Endothelial cell of umbilical vein (primary cell): ENCODE data around the gene UNC5C. TPM values are rescaled to one million over a fixed set of nuclear protein-coding genes. Genes with fewer than 3 reads are reported as not detected.

Source experiments
- BruUV-seq: library from RNA; stranded (reverse); fragments of 400-500 nt; replicated peaks from 2 replicates; lab custom pipeline; 2021; lab: Mats Ljungman, UMichigan
- CTCF ChIA-PET: fragments of 300-600, 350-600 bp; sonication (Branson Sonifier 250); formaldehyde crosslinking; loops from one replicate; lab custom pipeline; 2021; ENCODE audit warnings: antibody characterized with exemption, inconsistent platforms; lab: Charles Lee
- POLR2A ChIA-PET: fragments of 300-600, 350-600 bp; sonication (Branson Sonifier 250); formaldehyde crosslinking; loops from one replicate; lab custom pipeline; 2021; ENCODE audit warnings: antibody characterized with exemption, inconsistent platforms; lab: Charles Lee
- DNase-seq: peaks from one replicate; pipeline ENCODE4 v3.0.0-alpha.2; 2011; ENCODE audit warnings: low read depth, low spot score
- FAIRE-seq: peaks from 2 replicates; lab custom pipeline; 2011; peaks lifted over from hg19 to GRCh38; lab: Jason Lieb, UNC
- H2AFZ ChIP-seq: 2 replicates; pipeline ENCODE4 v1.6.0; 2012; ENCODE audit warnings: low read depth, low read length, control low read depth, inconsistent platforms
- H3K27ac ChIP-seq: 2 replicates; pipeline ENCODE4 v1.5.1; 2011; ENCODE audit warnings: low read depth, mild to moderate bottlenecking, control low read depth, low read length, moderate library complexity; ENCODE audit not compliant: insufficient read depth
- H3K27me3 ChIP-seq, 2 experiments: 2 replicates each; pipeline versions ENCODE4 v1.6.0 to v1.6.1; 2011; ENCODE audit warnings: low read length in 2 of 2, mixed read lengths in 1 of 2; ENCODE audit not compliant: control insufficient read depth in 2 of 2, insufficient read depth in 2 of 2
- H3K36me3 ChIP-seq, 2 experiments: 2 replicates in 1 of 2; 3 replicates in 1 of 2; pipeline ENCODE4 v1.5.1; 2011; ENCODE audit warnings: low read length in 2 of 2, mild to moderate bottlenecking in 1 of 2, moderate library complexity in 1 of 2; ENCODE audit not compliant: control insufficient read depth in 2 of 2, insufficient read depth in 2 of 2; ENCODE audit errors: extremely low read depth in 1 of 2
- H3K4me1 ChIP-seq: 3 replicates; pipeline ENCODE4 v1.5.1; 2011; ENCODE audit warnings: mild to moderate bottlenecking, low read length; ENCODE audit not compliant: control insufficient read depth, insufficient read depth; ENCODE audit errors: extremely low read depth
- H3K4me2 ChIP-seq: 2 replicates; pipeline ENCODE4 v1.6.1; 2011; ENCODE audit warnings: low read length, control low read depth, mixed read lengths; ENCODE audit not compliant: insufficient read depth
- H3K4me3 ChIP-seq, 3 experiments: fragments of 200-600 bp in 1 of 3; sonication (generic), shearing (Covaris generic) in 1 of 3; replicated peaks in 1 of 3; 2 replicates each; pipeline ENCODE4 v1.5.1; 2011 to 2016; ENCODE audit warnings: control low read depth in 3 of 3, low read length in 3 of 3, mild to moderate bottlenecking in 2 of 3, inconsistent platforms in 1 of 3, low read depth in 1 of 3, moderate library complexity in 1 of 3; ENCODE audit not compliant: insufficient read depth in 1 of 3
- H3K79me2 ChIP-seq: 2 replicates; pipeline ENCODE4 v1.6.0; 2012; ENCODE audit warnings: low read length, inconsistent platforms; ENCODE audit not compliant: control insufficient read depth, insufficient read depth
- H3K9ac ChIP-seq: replicated peaks from 2 replicates; pipeline ENCODE3; 2011; ENCODE audit warnings: low read length, control low read depth; ENCODE audit not compliant: insufficient read depth; ENCODE audit errors: extremely low read depth
- H3K9me1 ChIP-seq: replicated peaks from 3 replicates; pipeline ENCODE4 v1.6.0; 2011; ENCODE audit warnings: mild to moderate bottlenecking, low read length; ENCODE audit not compliant: control insufficient read depth, insufficient read depth; ENCODE audit errors: extremely low read depth
- H3K9me3 ChIP-seq: replicated peaks from 2 replicates; pipeline ENCODE4 v1.5.1; 2012; ENCODE audit warnings: low read length, inconsistent platforms; ENCODE audit not compliant: control insufficient read depth, insufficient read depth
- H4K20me1 ChIP-seq: replicated peaks from 2 replicates; pipeline ENCODE3; 2011; ENCODE audit warnings: mild to moderate bottlenecking, low read length; ENCODE audit not compliant: control insufficient read depth, insufficient read depth; ENCODE audit errors: extremely low read depth
- EZH2 ChIP-seq: IDR thresholded peaks from 2 replicates; pipeline ENCODE4 v1.6.1; 2012; ENCODE audit warnings: borderline replicate concordance, low read depth, mild to moderate bottlenecking, moderate library complexity, low read length, inconsistent platforms; ENCODE audit not compliant: severe bottlenecking
- FOS ChIP-seq: IDR thresholded peaks from 2 replicates; pipeline ENCODE4 v1.6.1; 2011; ENCODE audit warnings: mild to moderate bottlenecking, low read length, moderate library complexity, borderline replicate concordance; ENCODE audit not compliant: insufficient read depth
- GATA2 ChIP-seq: IDR thresholded peaks from 2 replicates; pipeline ENCODE4 v1.7.0; 2011; ENCODE audit warnings: low read depth, mild to moderate bottlenecking, moderate library complexity, mixed read lengths, low read length; ENCODE audit not compliant: insufficient read length, insufficient read depth
- JUN ChIP-seq: IDR thresholded peaks from 2 replicates; pipeline ENCODE4 v1.6.1; 2011; ENCODE audit warnings: borderline replicate concordance, low read depth; ENCODE audit not compliant: insufficient read length, insufficient read depth
- MAX ChIP-seq: IDR thresholded peaks from 2 replicates; pipeline ENCODE4 v1.6.1; 2011; ENCODE audit not compliant: insufficient read depth, insufficient read length
- MYC ChIP-seq: IDR thresholded peaks from one replicate; pipeline ENCODE4 v1.6.1; 2011; ENCODE audit warnings: mild to moderate bottlenecking, low read depth, low read length
- POLR2A ChIP-seq: IDR thresholded peaks from 2 replicates; pipeline ENCODE4 v1.6.1; 2012; ENCODE audit warnings: low read depth, mild to moderate bottlenecking, control low read depth, low read length
- POLR2AphosphoS5 ChIP-seq: IDR thresholded peaks from 2 replicates; pipeline ENCODE4 v1.6.1; 2012; ENCODE audit warnings: low read depth, mild to moderate bottlenecking, control low read depth, low read length, moderate library complexity; ENCODE audit not compliant: insufficient read depth
- dilution Hi-C: fragments of 300-500 bp; cut with MboI; formaldehyde crosslinking; loops from one replicate; pipeline ENCODE4 v1.15.0; 2019; ENCODE audit warnings: low sequenced_read_pairs; ENCODE audit not compliant: extremely low pct_ligation_motif_present
- intact Hi-C: fragments of 100-400 bp; cut with micrococcal nuclease; formaldehyde crosslinking; loops from one replicate; pipeline ENCODE4 v1.10.0; 2022
- polyA plus RNA-seq, 4 experiments: library from polyadenylated mRNA; depleted of rRNA in 3 of 4; stranded (reverse) in 3 of 4; unstranded in 1 of 4; fragments of >200 nt; gene quantifications; 2 replicates each; pipeline versions ENCODE4 v1.2.1 to v1.2.3, GENCODE V29; 2011 to 2012; ENCODE audit warnings: missing spikeins in 1 of 4
- total RNA-seq: library from RNA; stranded (reverse); gene quantifications from 2 replicates; pipeline ENCODE4 v1.2.3, GENCODE V29; 2021
- TF ChIP-seq, protein P1 (sequence below), 2 donors: IDR thresholded peaks; 1 replicate in 1 of 2; 2 replicates in 1 of 2; pipeline ENCODE4 v1.5.1; 2011; ENCODE audit warnings: low read length in 2 of 2, mild to moderate bottlenecking in 2 of 2, moderate library complexity in 2 of 2, control low read depth in 1 of 2, inconsistent platforms in 1 of 2, low read depth in 1 of 2; ENCODE audit not compliant: insufficient read depth in 1 of 2; ENCODE audit errors: extremely low read depth in 1 of 2

Gene UNC5C
- total and polyA plus RNA-seq, 2 donors (not counting 3 experiments of a cell fraction or from before 2014, with no cell fraction given) = 0.44 to 0.53 TPM

DNA sequence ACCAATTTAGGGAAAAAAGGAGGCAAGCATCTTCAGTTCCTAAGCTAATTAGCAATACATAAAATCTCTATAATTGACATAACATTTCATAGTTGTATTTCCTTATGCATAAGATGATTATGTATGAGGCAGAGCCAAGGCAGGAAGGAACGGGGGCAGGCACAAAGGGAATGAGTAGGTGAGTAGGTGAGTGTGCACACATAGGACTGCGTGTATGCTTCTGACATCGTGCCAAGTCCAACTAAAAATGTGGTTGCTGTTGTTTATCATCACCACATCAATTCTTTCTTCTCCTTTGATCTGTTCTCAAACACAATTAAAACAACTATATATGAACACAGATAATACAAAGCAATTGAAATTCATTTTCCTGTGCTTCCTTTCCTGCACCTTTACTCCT is 131.2 kb downstream of the UNC5C start:
- no peak for FAIRE-seq
- Histone ChIP-seq H3K9me1 (no peaks in the 10 kb centered on the region), H3K4me2 (no peak overlapping the region), H3K27ac (no peak overlapping the region), H3K36me3 (no peaks in the 10 kb centered on the region), H3K27me3 (no peaks in the 10 kb centered on the region), H3K9me3 (no peaks in the 10 kb centered on the region), H3K9ac (no peak overlapping the region), H3K4me1 (no peaks in the 10 kb centered on the region), H2AFZ (no peak overlapping the region), H4K20me1 (no peaks in the 10 kb centered on the region), H3K4me3 (no peak overlapping the region), H3K79me2 (no peaks in the 10 kb centered on the region)
- ChIA-PET POLR2A (no interaction called here), CTCF (no interaction called here)
- intact Hi-C loops (no loop called here), dilution Hi-C loops (no loop called here)
- no TSS peak for BruUV-seq
- DNase-seq = no peak
- no peak for TF ChIP-seq POLR2A
- no peak for TF ChIP-seq MYC
- TF ChIP-seq MAX = no peak
- no peak for TF ChIP-seq EZH2
- TF ChIP-seq POLR2AphosphoS5 = no peak
- no peak for TF ChIP-seq JUN
- no peak for TF ChIP-seq GATA2
- TF ChIP-seq FOS = no peak
- TF ChIP-seq, protein P1, sequence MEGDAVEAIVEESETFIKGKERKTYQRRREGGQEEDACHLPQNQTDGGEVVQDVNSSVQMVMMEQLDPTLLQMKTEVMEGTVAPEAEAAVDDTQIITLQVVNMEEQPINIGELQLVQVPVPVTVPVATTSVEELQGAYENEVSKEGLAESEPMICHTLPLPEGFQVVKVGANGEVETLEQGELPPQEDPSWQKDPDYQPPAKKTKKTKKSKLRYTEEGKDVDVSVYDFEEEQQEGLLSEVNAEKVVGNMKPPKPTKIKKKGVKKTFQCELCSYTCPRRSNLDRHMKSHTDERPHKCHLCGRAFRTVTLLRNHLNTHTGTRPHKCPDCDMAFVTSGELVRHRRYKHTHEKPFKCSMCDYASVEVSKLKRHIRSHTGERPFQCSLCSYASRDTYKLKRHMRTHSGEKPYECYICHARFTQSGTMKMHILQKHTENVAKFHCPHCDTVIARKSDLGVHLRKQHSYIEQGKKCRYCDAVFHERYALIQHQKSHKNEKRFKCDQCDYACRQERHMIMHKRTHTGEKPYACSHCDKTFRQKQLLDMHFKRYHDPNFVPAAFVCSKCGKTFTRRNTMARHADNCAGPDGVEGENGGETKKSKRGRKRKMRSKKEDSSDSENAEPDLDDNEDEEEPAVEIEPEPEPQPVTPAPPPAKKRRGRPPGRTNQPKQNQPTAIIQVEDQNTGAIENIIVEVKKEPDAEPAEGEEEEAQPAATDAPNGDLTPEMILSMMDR (IDR thresholded peaks at IDR 0.05; ENCODE audit: extremely low read depth in 1 of 2, insufficient read depth in 1 of 2, low read depth in 1 of 2, low read length in 2 of 2) = no peak
